Small intestine (tissue), 7 donors: ENCODE measurements around the gene PLPPR2. TPM values are rescaled to one million over a fixed set of nuclear protein-coding genes. Genes with fewer than 3 reads are reported as not detected.
"Not testable (repeated sequence)": the region's sequence is repeated elsewhere in the genome, so short reads cannot be mapped to it uniquely, and the experiment has no call there.

ENCODE experiments used
- DNase-seq, 2 donors: peaks; one replicate each; pipeline versions ENCODE4 v3.0.0 to v3.0.0-alpha.2; 2013
- FAIRE-seq: peaks from 2 replicates; lab custom pipeline; 2012; peaks lifted over from hg19 to GRCh38; lab: Jason Lieb, UNC
- H3K27ac ChIP-seq, 3 donors: one replicate each; pipeline ENCODE4 v1.5.1; 2013; ENCODE audit warnings: low read length in 2 of 3, mild to moderate bottlenecking in 2 of 3, control low read depth in 1 of 3, inconsistent platforms in 1 of 3, low read depth in 1 of 3, moderate library complexity in 1 of 3
- H3K27me3 ChIP-seq, 3 donors: one replicate each; pipeline ENCODE4 v1.6.1; 2013; ENCODE audit warnings: low read length in 3 of 3, inconsistent platforms in 1 of 3; ENCODE audit not compliant: control insufficient read depth in 3 of 3, insufficient read depth in 3 of 3
- H3K36me3 ChIP-seq, 3 donors: one replicate each; pipeline ENCODE4 v1.6.1; 2013; ENCODE audit warnings: low read length in 3 of 3, inconsistent platforms in 1 of 3, low read depth in 1 of 3, mild to moderate bottlenecking in 1 of 3, moderate library complexity in 1 of 3; ENCODE audit not compliant: control insufficient read depth in 3 of 3, insufficient read depth in 2 of 3
- H3K4me1 ChIP-seq, 3 donors: one replicate each; pipeline ENCODE4 v1.6.1; 2013; ENCODE audit warnings: low read length in 2 of 3, inconsistent platforms in 1 of 3, low read depth in 1 of 3, mild to moderate bottlenecking in 1 of 3, moderate library complexity in 1 of 3; ENCODE audit not compliant: control insufficient read depth in 3 of 3, insufficient read depth in 2 of 3
- H3K4me3 ChIP-seq, 3 donors: one replicate each; pipeline ENCODE4 v1.5.1; 2013; ENCODE audit warnings: low read length in 3 of 3, control low read depth in 1 of 3, inconsistent platforms in 1 of 3, low read depth in 1 of 3, mild to moderate bottlenecking in 1 of 3, moderate library complexity in 1 of 3
- H3K9me3 ChIP-seq, 2 donors: one replicate each; pipeline ENCODE4 v1.6.1; 2013; ENCODE audit warnings: low read depth in 1 of 2, low read length in 1 of 2; ENCODE audit not compliant: control insufficient read depth in 2 of 2, insufficient read depth in 1 of 2
- WGBS, 3 donors: extraction: QIAGEN DNeasy Blood & Tissue Kit; methylation state at CpG; one replicate each; pipeline ENCODE4 v1.1.7; 2013; 5-methylcytosine and 5-hydroxymethylcytosine counted together
- polyA plus RNA-seq, 4 donors: library from polyadenylated mRNA; stranded (reverse) in 3 of 4; unstranded in 1 of 4; fragments of 200-250 nt in 3 of 4; fragments of 120-200 nt in 1 of 4; gene quantifications; one replicate each; pipeline versions ENCODE4 v1.2.1 to v1.2.3, GENCODE V29; 2013
- donor health status: healthy with polysubstance abuse.
- donor health status: control.
- donor health status: control.
- donor health status: Bipolar disorder and iron deficiency.
- donor health status: healthy.

Gene PLPPR2
- polyA plus RNA-seq, 4 donors = 3.1 to 9.7 (median 6.2) TPM

- Histone ChIP-seq H3K36me3 (peaks cover 0 to 68% (median 2%) of the 10 kb centered on the region in 3 donors), H3K27ac (no peak overlapping the region), H3K9me3 (peaks cover 0 to 3% of the 10 kb centered on the region in 2 donors), H3K4me3 (peak overlapping the region in 1 of 3 donors; percentile 81), H3K4me1 (peaks cover 0 to 14% (median 4%) of the 10 kb centered on the region in 3 donors), H3K27me3 (no peaks in the 10 kb centered on the region)
- FAIRE-seq = no peak
- no peak for DNase-seq
- 65 to 72% (median 71%) methylated on average over 13 to 14 of the region's 14 CpGs for WGBS, 3 donors
These were observed 18.2 kb upstream of the PLPPR2 start for GRCh38 chr19:11337080-11337479.

GRCh38 chr19:11338121-11338520 lies 17.1 kb upstream of the PLPPR2 start:
- DNase-seq (peak; percentile 56 to 90), FAIRE-seq (no peak)
- peaks cover 0 to 68% (median 2%) of the 10 kb centered on the region in 3 donors for H3K36me3 ChIP-seq
- peak overlapping the region in 2 of 3 donors; percentile 66 to 93 for H3K27ac ChIP-seq
- H3K4me3 ChIP-seq = peak overlapping the region in 1 of 3 donors; percentile 81
- no peaks in the 10 kb centered on the region for H3K27me3 ChIP-seq
- WGBS, 3 donors = 17 to 61% (median 47%) methylated on average over 7 of the region's 7 CpGs
- peaks cover 0 to 3% of the 10 kb centered on the region in 2 donors for H3K9me3 ChIP-seq
- H3K4me1 ChIP-seq = peaks cover 2 to 19% (median 4%) of the 10 kb centered on the region in 3 donors

- Histone ChIP-seq H3K9me3 (peaks cover 0 to 3% of the 10 kb centered on the region in 2 donors), H3K27ac (peak overlapping the region; percentile 13 to 93 (median 66)), H3K4me3 (peak overlapping the region; percentile 59 to 85 (median 81)), H3K36me3 (peaks cover 0 to 68% (median 2%) of the 10 kb centered on the region in 3 donors), H3K4me1 (peaks cover 3 to 25% (median 4%) of the 10 kb centered on the region in 3 donors), H3K27me3 (no peaks in the 10 kb centered on the region)
- 8 to 26% (median 18%) methylated on average over 21 of the region's 21 CpGs for WGBS, 3 donors
- peak; percentile 12 to 55 for DNase-seq
- no peak for FAIRE-seq
These were observed 16.5 kb upstream of the PLPPR2 start for GRCh38 chr19:11338569-11339253.

- Histone ChIP-seq H3K36me3 (peaks cover 0 to 61% (median 2%) of the 10 kb centered on the region in 3 donors), H3K27me3 (no peaks in the 10 kb centered on the region), H3K4me1 (peaks cover 4 to 31% (median 5%) of the 10 kb centered on the region in 3 donors), H3K27ac (peak within 1 kb of the TSS; percentile 24 to 93 (median 66)), H3K4me3 (peak within 1 kb of the TSS; percentile 59 to 85 (median 81)), H3K9me3 (peaks cover 0 to 3% of the 10 kb centered on the region in 2 donors)
- no peak for FAIRE-seq
- DNase-seq = peak; percentile 89 to 95
- 2 to 6% (median 4%) methylated on average over 48 to 53 of the region's 53 CpGs for WGBS, 3 donors
These were observed 15.8 kb upstream of the PLPPR2 start, which contains the start of gene RAB3D for GRCh38 chr19:11339254-11340098. RAB3D (minus strand) TSS chr19:11339657; CDS start chr19:11337399, 2,258 bp downstream.

- H3K9me3 ChIP-seq, FAIRE-seq, H3K27me3 ChIP-seq, DNase-seq: not testable (repeated sequence)
- peaks cover 0 to 55% (median 2%) of the 10 kb centered on the region in 3 donors for H3K36me3 ChIP-seq
- 75 to 83% (median 79%) methylated on average over 8 of the region's 8 CpGs for WGBS, 3 donors
- H3K27ac ChIP-seq = peak overlapping the region in 2 of 3 donors; percentile 28 to 58
- H3K4me3 ChIP-seq = peak overlapping the region in 1 of 3 donors; percentile 81
- peaks cover 4 to 35% (median 5%) of the 10 kb centered on the region in 3 donors for H3K4me1 ChIP-seq
These were observed 15.1 kb upstream of the PLPPR2 start for GRCh38 chr19:11340099-11340467.

- Histone ChIP-seq H3K4me3 (no peak overlapping the region), H3K27me3 (no peaks in the 10 kb centered on the region), H3K9me3 (peaks cover 0 to 3% of the 10 kb centered on the region in 2 donors), H3K27ac (no peak overlapping the region), H3K36me3 (peaks cover 0 to 32% (median 0%) of the 10 kb centered on the region in 3 donors), H3K4me1 (peaks cover 5 to 36% (median 8%) of the 10 kb centered on the region in 3 donors)
- FAIRE-seq (no peak), DNase-seq (no peak)
- WGBS, 3 donors = 90 to 92% (median 90%) methylated on average over 3 of the region's 3 CpGs
These were observed 12.8 kb upstream of the PLPPR2 start for GRCh38 chr19:11342429-11342828.

GRCh38 chr19:11345122-11345803 lies 10.0 kb upstream of the PLPPR2 start:
- Histone ChIP-seq H3K27me3 (no peaks in the 10 kb centered on the region), H3K4me1 (peaks cover 4 to 31% (median 5%) of the 10 kb centered on the region in 3 donors), H3K9me3 (peaks cover 0 to 11% of the 10 kb centered on the region in 2 donors), H3K4me3 (peak overlapping the region; percentile 64 to 92 (median 67)), H3K36me3 (peaks cover 0 to 29% (median 0%) of the 10 kb centered on the region in 3 donors), H3K27ac (peak overlapping the region; percentile 59 to 86 (median 84))
- FAIRE-seq (no peak), DNase-seq (peak; percentile 33 to 47)
- 18 to 41% (median 38%) methylated on average over 15 of the region's 15 CpGs for WGBS, 3 donors
